GM18508 (cell line): ENCODE data around the gene TDRD3.
"Not testable (repeated sequence)": the region's sequence is repeated elsewhere in the genome, so short reads cannot be mapped to it uniquely, and the experiment has no call there.

Source experiments
- ATAC-seq: cut with Tn5 transposase; IDR thresholded peaks from one replicate; pipeline ENCODE4 v1.9.1; 2021; ENCODE audit warnings: moderate number of reproducible peaks; ENCODE audit not compliant: insufficient read depth, unreplicated experiment

TDRD3 gene

GRCh38 chr13:60396783-60397703 is at the start of gene TDRD3:
Gene TDRD3, plus strand, starts transcription at chr13:60397220. Its CDS starts 145 bp downstream, at chr13:60397365.
- peak; percentile 34 for ATAC-seq

GRCh38 chr13:60347690-60348089 is 49.3 kb upstream of the TDRD3 start:
- no peak for ATAC-seq

- no peak for ATAC-seq
Measured at GRCh38 chr13:60348097-60348496, 48.9 kb upstream of the TDRD3 start.

- ATAC-seq = no peak
Measured at GRCh38 chr13:60351326-60351725, 45.7 kb upstream of the TDRD3 start.

- no peak for ATAC-seq
Measured at GRCh38 chr13:60351855-60352615, 45.0 kb upstream of the TDRD3 start.

GRCh38 chr13:60352644-60353043 is 44.4 kb upstream of the TDRD3 start:
- no peak for ATAC-seq

- no peak for ATAC-seq
Measured at GRCh38 chr13:60355056-60355455, 42.0 kb upstream of the TDRD3 start.

GRCh38 chr13:60356970-60357369 is 40.0 kb upstream of the TDRD3 start:
- no peak for ATAC-seq

GRCh38 chr13:60358453-60358852 is 38.6 kb upstream of the TDRD3 start:
- ATAC-seq = no peak

- ATAC-seq = no peak
Measured at GRCh38 chr13:60363288-60363687, 33.7 kb upstream of the TDRD3 start.

GRCh38 chr13:60369242-60369641 is 27.8 kb upstream of the TDRD3 start:
- ATAC-seq = no peak

- ATAC-seq = no peak
Measured at GRCh38 chr13:60370343-60370742, 26.7 kb upstream of the TDRD3 start.

- no peak for ATAC-seq
Measured at GRCh38 chr13:60372141-60372540, 24.9 kb upstream of the TDRD3 start.

- not testable (repeated sequence) for ATAC-seq
Measured at GRCh38 chr13:60379282-60379681, 17.7 kb upstream of the TDRD3 start.

- ATAC-seq = no peak
Measured at GRCh38 chr13:60379837-60380565, 17.0 kb upstream of the TDRD3 start.

GRCh38 chr13:60384911-60385310 is 12.1 kb upstream of the TDRD3 start:
- no peak for ATAC-seq

- ATAC-seq = no peak
Measured at GRCh38 chr13:60386250-60386649, 10.8 kb upstream of the TDRD3 start.

- ATAC-seq = no peak
Measured at GRCh38 chr13:60392131-60392530, 4.9 kb upstream of the TDRD3 start.

GRCh38 chr13:60395971-60396782 is 843 bp upstream of the TDRD3 start:
- ATAC-seq = peak; percentile 68
